IMR-90 (cell line): Measurements from ENCODE around the gene TRIM17. TPM values are rescaled to one million over a fixed set of nuclear protein-coding genes. Genes with fewer than 3 reads are reported as not detected.

Experiments
- ATAC-seq: fragments of 200-7000 bp; cut with Tn5 transposase; 2 replicates; pipeline ENCODE4 v1.9.1; 2020; ENCODE audit warnings: low read depth, mild to moderate bottlenecking, moderate library complexity
- BruUV-seq: library from RNA; stranded (reverse); fragments of 400-500 nt; replicated peaks from 2 replicates; lab custom pipeline; 2021; lab: Mats Ljungman, UMichigan
- CTCF ChIA-PET: fragments of 300-600 bp; formaldehyde crosslinking; extraction: SDS; loops from one replicate; lab custom pipeline; 2021; ENCODE audit warnings: antibody characterized with exemption; lab: Yijun Ruan, JAX
- POLR2A ChIA-PET: fragments of 300-600 bp; sonication (Branson Sonifier 250); formaldehyde crosslinking; loops from one replicate; lab custom pipeline; 2022; ENCODE audit warnings: antibody characterized with exemption; ENCODE audit not compliant: unreplicated experiment; lab: Charles Lee
- DNase-seq: peaks from one replicate; pipeline ENCODE4 v3.0.0; 2013
- H2AFZ ChIP-seq: replicated peaks from 2 replicates; pipeline ENCODE3; 2013; ENCODE audit warnings: low read length, mild to moderate bottlenecking; ENCODE audit not compliant: poor library complexity
- H2AK5ac ChIP-seq: 2 replicates; pipeline ENCODE4 v1.6.1; 2013; ENCODE audit warnings: low read depth, low read length, inconsistent platforms
- H2AK9ac ChIP-seq: replicated peaks from 2 replicates; pipeline ENCODE3; 2013; ENCODE audit warnings: mild to moderate bottlenecking, low read depth, low read length, moderate library complexity; ENCODE audit not compliant: poor library complexity
- H2BK120ac ChIP-seq: 2 replicates; pipeline ENCODE4 v1.6.1; 2013; ENCODE audit warnings: low read depth, low read length, inconsistent platforms
- H2BK15ac ChIP-seq: 3 replicates; pipeline ENCODE4 v1.6.1; 2013; ENCODE audit warnings: low read depth, low read length, inconsistent platforms
- H2BK20ac ChIP-seq: 2 replicates; pipeline ENCODE4 v1.6.1; 2013; ENCODE audit warnings: low read depth, mild to moderate bottlenecking, inconsistent platforms, low read length, moderate library complexity
- H2BK5ac ChIP-seq: 2 replicates; pipeline ENCODE4 v1.6.1; 2013; ENCODE audit warnings: mild to moderate bottlenecking, low read depth, low read length, inconsistent platforms; ENCODE audit not compliant: poor library complexity, severe bottlenecking
- H3K14ac ChIP-seq: replicated peaks from 2 replicates; pipeline ENCODE4 v1.6.1; 2013; ENCODE audit warnings: low read depth, low read length, inconsistent platforms
- H3K18ac ChIP-seq: 2 replicates; pipeline ENCODE4 v1.6.1; 2013; ENCODE audit warnings: low read depth, low read length, control low read depth
- H3K23ac ChIP-seq: 2 replicates; pipeline ENCODE4 v1.6.1; 2013; ENCODE audit warnings: low read depth, low read length, inconsistent platforms
- H3K27ac ChIP-seq: 2 replicates; pipeline ENCODE4 v1.5.1; 2013; ENCODE audit warnings: mild to moderate bottlenecking, control low read depth, low read length; ENCODE audit not compliant: insufficient read depth
- H3K27me3 ChIP-seq: 2 replicates; pipeline ENCODE4 v1.6.1; 2013; ENCODE audit warnings: low read length; ENCODE audit not compliant: control insufficient read depth, insufficient read depth
- H3K36me3 ChIP-seq: 2 replicates; pipeline ENCODE4 v1.6.1; 2013; ENCODE audit warnings: low read length, mixed read lengths; ENCODE audit not compliant: control insufficient read depth, insufficient read depth
- H3K4ac ChIP-seq: 2 replicates; pipeline ENCODE4 v1.6.1; 2013; ENCODE audit warnings: low read depth, low read length, inconsistent platforms
- H3K4me1 ChIP-seq: 2 replicates; pipeline ENCODE4 v1.6.1; 2013; ENCODE audit warnings: low read length, mixed read lengths; ENCODE audit not compliant: control insufficient read depth, insufficient read depth
- H3K4me2 ChIP-seq: 2 replicates; pipeline ENCODE4 v1.6.1; 2013; ENCODE audit warnings: low read depth, mild to moderate bottlenecking, control low read depth, low read length, moderate library complexity
- H3K4me3 ChIP-seq: 2 replicates; pipeline ENCODE4 v1.5.1; 2013; ENCODE audit warnings: low read depth, mild to moderate bottlenecking, control low read depth, low read length, moderate library complexity; ENCODE audit not compliant: insufficient read depth
- H3K56ac ChIP-seq: 2 replicates; pipeline ENCODE4 v1.6.1; 2013; ENCODE audit warnings: low read length, inconsistent platforms; ENCODE audit not compliant: insufficient read depth; ENCODE audit errors: extremely low read depth
- H3K79me1 ChIP-seq, 2 experiments: 2 replicates each; pipeline ENCODE4 v1.6.1; 2013; ENCODE audit warnings: low read length in 2 of 2, inconsistent platforms in 1 of 2, low read depth in 1 of 2
- H3K9ac ChIP-seq: 2 replicates; pipeline ENCODE4 v1.6.1; 2013; ENCODE audit warnings: low read depth, low read length, control low read depth
- H3K9me1 ChIP-seq: 2 replicates; pipeline ENCODE4 v1.6.1; 2013; ENCODE audit warnings: low read length, inconsistent platforms; ENCODE audit not compliant: insufficient read depth
- H3K9me3 ChIP-seq: 2 replicates; pipeline ENCODE4 v1.6.1; 2013; ENCODE audit warnings: low read length; ENCODE audit not compliant: control insufficient read depth, insufficient read depth
- H4K20me1 ChIP-seq: 2 replicates; pipeline ENCODE4 v1.6.1; 2013; ENCODE audit warnings: low read length, inconsistent platforms; ENCODE audit not compliant: insufficient read depth
- H4K5ac ChIP-seq: 2 replicates; pipeline ENCODE4 v1.6.1; 2013; ENCODE audit warnings: mild to moderate bottlenecking, low read depth, low read length, control low read depth
- H4K8ac ChIP-seq, 2 experiments: 2 replicates each; pipeline ENCODE4 v1.6.1; 2013; ENCODE audit warnings: low read depth in 2 of 2, low read length in 2 of 2, control low read depth in 1 of 2, inconsistent platforms in 1 of 2
- H4K91ac ChIP-seq: 2 replicates; pipeline ENCODE4 v1.6.1; 2013; ENCODE audit warnings: low read depth, low read length, inconsistent platforms; ENCODE audit not compliant: insufficient read depth
- FOS ChIP-seq: fragments of 150-350 bp; IDR thresholded peaks from 2 replicates; pipeline ENCODE4 v1.6.1; 2016; ENCODE audit warnings: low read depth, low read length
- MAFK ChIP-seq: IDR thresholded peaks from 2 replicates; pipeline ENCODE4 v1.6.1; 2012; ENCODE audit warnings: low read depth, low read length, improper control_type of control experiment
- MXI1 ChIP-seq: IDR thresholded peaks from 2 replicates; pipeline ENCODE4 v1.6.1; 2012; ENCODE audit warnings: low read depth, mild to moderate bottlenecking, low read length, moderate library complexity, borderline replicate concordance
- POLR2A ChIP-seq: IDR thresholded peaks from 2 replicates; pipeline ENCODE4 v1.6.1; 2012; ENCODE audit warnings: mild to moderate bottlenecking, low read depth, low read length
- WGBS, 2 experiments: methylation state at CpG; one replicate each; pipeline versions ENCODE4 v1.1.5 to v1.1.7; 2013; ENCODE audit warnings: missing lambda C conversion rate in 2 of 2; ENCODE audit not compliant: insufficient read length in 1 of 2; ENCODE audit errors: extremely low coverage in 2 of 2; 5-methylcytosine and 5-hydroxymethylcytosine counted together
- dilution Hi-C: fragments of 300-500 bp; cut with HindIII; formaldehyde crosslinking; loops from one replicate; pipeline ENCODE4 v1.14.3; 2018; ENCODE audit warnings: low sequenced_read_pairs; ENCODE audit not compliant: unreplicated experiment
- in situ Hi-C: fragments of 300-500 bp; cut with MboI; formaldehyde crosslinking; loops from 3 replicates; pipeline ENCODE4 v1.14.3; 2019; ENCODE audit warnings: low sequenced_read_pairs, inconsistent platforms, mixed read lengths
- intact Hi-C: fragments of 100-400 bp; cut with micrococcal nuclease; formaldehyde crosslinking; loops from 2 replicates; pipeline ENCODE4 v1.10.0; 2022
- polyA plus RNA-seq, 3 experiments: library from polyadenylated mRNA; depleted of rRNA; stranded (reverse); fragments of >200 nt; gene quantifications; 2 replicates each; pipeline ENCODE4 v1.2.3, GENCODE V29; 2012; ENCODE audit warnings: low replicate concordance in 1 of 3
- total RNA-seq: library from RNA; depleted of rRNA; stranded (reverse); fragments of >200 nt; gene quantifications from 2 replicates; pipeline ENCODE4 v1.2.3, GENCODE V29; 2012
- TF ChIP-seq, protein P1 (sequence below): fragments of 150-350 bp; IDR thresholded peaks from 2 replicates; pipeline ENCODE4 v1.6.1; 2016; ENCODE audit warnings: low read depth, mild to moderate bottlenecking, low read length, moderate library complexity, borderline replicate concordance
- TF ChIP-seq, protein P2 (sequence below): fragments of 150-350 bp; IDR thresholded peaks from 2 replicates; pipeline ENCODE4 v1.6.1; 2017; ENCODE audit warnings: mild to moderate bottlenecking, antibody characterized with exemption, low read length, low read depth

The TRIM17 gene
- total and polyA plus RNA-seq, 2 of the 4 experiments (the other 2 are of a cell fraction), result 0.39 TPM; not detected in 1

GRCh38 chr1:228462560-228462959, 45.9 kb upstream of the TRIM17 start:
- intact Hi-C loops (no loop called here), dilution Hi-C loops (no loop called here), in situ Hi-C loops (no loop called here)
- Histone ChIP-seq H4K8ac (no peak overlapping the region), H3K23ac (no peak overlapping the region), H3K4me3 (no peak overlapping the region), H2BK120ac (no peak overlapping the region), H3K9me3 (no peaks in the 10 kb centered on the region), H3K27me3 (peaks cover 12% of the 10 kb centered on the region), H2AFZ (no peak overlapping the region), H3K9ac (no peak overlapping the region), H3K56ac (no peak overlapping the region), H4K5ac (no peak overlapping the region), H4K91ac (no peak overlapping the region), H2BK20ac (no peak overlapping the region), H2AK9ac (no peak overlapping the region), H3K36me3 (no peaks in the 10 kb centered on the region), H3K14ac (no peak overlapping the region), H3K27ac (no peak overlapping the region), H3K79me1 (peaks cover 0 to 10% of the 10 kb centered on the region in 2 experiments; a peak in 2 of 4 replicates), H3K9me1 (no peaks in the 10 kb centered on the region), H2BK5ac (no peak overlapping the region), H2AK5ac (no peak overlapping the region), H2BK15ac (no peak overlapping the region), H4K20me1 (peaks cover 1% of the 10 kb centered on the region), H3K4me2 (no peak overlapping the region), H3K4me1 (peaks cover 2% of the 10 kb centered on the region; the same call in 1 of the 2 replicates), H3K18ac (no peak overlapping the region), H3K4ac (no peak overlapping the region)
- DNase-seq (no peak), ATAC-seq (no peak)
- BruUV-seq, result no TSS peak
- TF ChIP-seq POLR2A, result no peak
- no peak for TF ChIP-seq FOS
- no peak for TF ChIP-seq MAFK
- TF ChIP-seq, protein P1, sequence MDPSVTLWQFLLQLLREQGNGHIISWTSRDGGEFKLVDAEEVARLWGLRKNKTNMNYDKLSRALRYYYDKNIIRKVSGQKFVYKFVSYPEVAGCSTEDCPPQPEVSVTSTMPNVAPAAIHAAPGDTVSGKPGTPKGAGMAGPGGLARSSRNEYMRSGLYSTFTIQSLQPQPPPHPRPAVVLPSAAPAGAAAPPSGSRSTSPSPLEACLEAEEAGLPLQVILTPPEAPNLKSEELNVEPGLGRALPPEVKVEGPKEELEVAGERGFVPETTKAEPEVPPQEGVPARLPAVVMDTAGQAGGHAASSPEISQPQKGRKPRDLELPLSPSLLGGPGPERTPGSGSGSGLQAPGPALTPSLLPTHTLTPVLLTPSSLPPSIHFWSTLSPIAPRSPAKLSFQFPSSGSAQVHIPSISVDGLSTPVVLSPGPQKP, result no peak
- TF ChIP-seq, protein P2, sequence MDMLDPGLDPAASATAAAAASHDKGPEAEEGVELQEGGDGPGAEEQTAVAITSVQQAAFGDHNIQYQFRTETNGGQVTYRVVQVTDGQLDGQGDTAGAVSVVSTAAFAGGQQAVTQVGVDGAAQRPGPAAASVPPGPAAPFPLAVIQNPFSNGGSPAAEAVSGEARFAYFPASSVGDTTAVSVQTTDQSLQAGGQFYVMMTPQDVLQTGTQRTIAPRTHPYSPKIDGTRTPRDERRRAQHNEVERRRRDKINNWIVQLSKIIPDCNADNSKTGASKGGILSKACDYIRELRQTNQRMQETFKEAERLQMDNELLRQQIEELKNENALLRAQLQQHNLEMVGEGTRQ, result no peak
- no peak for TF ChIP-seq MXI1
- CTCF ChIA-PET, result no interaction called here
- WGBS, 2 experiments, result 67% methylated on average over 1 of the region's 5 CpGs; no CpG with 5 or more reads in 1 of the 2 experiments
- POLR2A ChIA-PET, result no interaction called here
